ENCODE measurements around the gene ECE2.

DNA sequence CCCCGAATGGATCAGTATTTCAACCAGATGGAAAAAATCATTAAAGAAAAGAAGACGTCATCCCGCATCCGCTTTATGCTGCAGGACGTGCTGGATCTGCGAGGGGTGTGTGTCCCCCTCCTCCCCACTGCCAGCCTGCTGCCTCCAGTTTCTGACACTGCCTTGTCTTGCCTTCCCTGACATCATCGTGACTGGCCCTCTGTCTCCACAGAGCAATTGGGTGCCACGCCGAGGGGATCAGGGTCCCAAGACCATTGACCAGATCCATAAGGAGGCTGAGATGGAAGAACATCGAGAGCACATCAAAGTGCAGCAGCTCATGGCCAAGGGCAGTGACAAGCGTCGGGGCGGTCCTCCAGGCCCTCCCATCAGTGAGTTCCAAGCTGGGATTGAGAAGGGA lies 49.4 kb downstream of the ECE2 start:
- TF ChIP-seq RAD21 (conservative IDR thresholded peaks at IDR 0.05 in 1 of 2, IDR thresholded peaks at IDR 0.05 in 1 of 2), result no peak
- TF ChIP-seq, protein P1, sequence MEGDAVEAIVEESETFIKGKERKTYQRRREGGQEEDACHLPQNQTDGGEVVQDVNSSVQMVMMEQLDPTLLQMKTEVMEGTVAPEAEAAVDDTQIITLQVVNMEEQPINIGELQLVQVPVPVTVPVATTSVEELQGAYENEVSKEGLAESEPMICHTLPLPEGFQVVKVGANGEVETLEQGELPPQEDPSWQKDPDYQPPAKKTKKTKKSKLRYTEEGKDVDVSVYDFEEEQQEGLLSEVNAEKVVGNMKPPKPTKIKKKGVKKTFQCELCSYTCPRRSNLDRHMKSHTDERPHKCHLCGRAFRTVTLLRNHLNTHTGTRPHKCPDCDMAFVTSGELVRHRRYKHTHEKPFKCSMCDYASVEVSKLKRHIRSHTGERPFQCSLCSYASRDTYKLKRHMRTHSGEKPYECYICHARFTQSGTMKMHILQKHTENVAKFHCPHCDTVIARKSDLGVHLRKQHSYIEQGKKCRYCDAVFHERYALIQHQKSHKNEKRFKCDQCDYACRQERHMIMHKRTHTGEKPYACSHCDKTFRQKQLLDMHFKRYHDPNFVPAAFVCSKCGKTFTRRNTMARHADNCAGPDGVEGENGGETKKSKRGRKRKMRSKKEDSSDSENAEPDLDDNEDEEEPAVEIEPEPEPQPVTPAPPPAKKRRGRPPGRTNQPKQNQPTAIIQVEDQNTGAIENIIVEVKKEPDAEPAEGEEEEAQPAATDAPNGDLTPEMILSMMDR (IDR thresholded peaks at IDR 0.05), result no peak
- no peak for TF ChIP-seq POLR2A (IDR thresholded peaks at IDR 0.05; ENCODE audit: low read length)
- no peak for TF ChIP-seq HEYL (CRISPR knock-in tag; IDR thresholded peaks at IDR 0.05)
- no peak for TF ChIP-seq MAX (IDR thresholded peaks at IDR 0.05)
- TF ChIP-seq POLR2AphosphoS2 (conservative IDR thresholded peaks at IDR 0.05; ENCODE audit: low read length), result no peak
- no peak for TF ChIP-seq JUNB (IDR thresholded peaks at IDR 0.05)
- no peak for TF ChIP-seq USF2 (IDR thresholded peaks at IDR 0.05)
- TF ChIP-seq, protein P2, sequence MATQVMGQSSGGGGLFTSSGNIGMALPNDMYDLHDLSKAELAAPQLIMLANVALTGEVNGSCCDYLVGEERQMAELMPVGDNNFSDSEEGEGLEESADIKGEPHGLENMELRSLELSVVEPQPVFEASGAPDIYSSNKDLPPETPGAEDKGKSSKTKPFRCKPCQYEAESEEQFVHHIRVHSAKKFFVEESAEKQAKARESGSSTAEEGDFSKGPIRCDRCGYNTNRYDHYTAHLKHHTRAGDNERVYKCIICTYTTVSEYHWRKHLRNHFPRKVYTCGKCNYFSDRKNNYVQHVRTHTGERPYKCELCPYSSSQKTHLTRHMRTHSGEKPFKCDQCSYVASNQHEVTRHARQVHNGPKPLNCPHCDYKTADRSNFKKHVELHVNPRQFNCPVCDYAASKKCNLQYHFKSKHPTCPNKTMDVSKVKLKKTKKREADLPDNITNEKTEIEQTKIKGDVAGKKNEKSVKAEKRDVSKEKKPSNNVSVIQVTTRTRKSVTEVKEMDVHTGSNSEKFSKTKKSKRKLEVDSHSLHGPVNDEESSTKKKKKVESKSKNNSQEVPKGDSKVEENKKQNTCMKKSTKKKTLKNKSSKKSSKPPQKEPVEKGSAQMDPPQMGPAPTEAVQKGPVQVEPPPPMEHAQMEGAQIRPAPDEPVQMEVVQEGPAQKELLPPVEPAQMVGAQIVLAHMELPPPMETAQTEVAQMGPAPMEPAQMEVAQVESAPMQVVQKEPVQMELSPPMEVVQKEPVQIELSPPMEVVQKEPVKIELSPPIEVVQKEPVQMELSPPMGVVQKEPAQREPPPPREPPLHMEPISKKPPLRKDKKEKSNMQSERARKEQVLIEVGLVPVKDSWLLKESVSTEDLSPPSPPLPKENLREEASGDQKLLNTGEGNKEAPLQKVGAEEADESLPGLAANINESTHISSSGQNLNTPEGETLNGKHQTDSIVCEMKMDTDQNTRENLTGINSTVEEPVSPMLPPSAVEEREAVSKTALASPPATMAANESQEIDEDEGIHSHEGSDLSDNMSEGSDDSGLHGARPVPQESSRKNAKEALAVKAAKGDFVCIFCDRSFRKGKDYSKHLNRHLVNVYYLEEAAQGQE (IDR thresholded peaks at IDR 0.05), result no peak

Measured in A549 (cell line).